PC-9 (cell line): ENCODE measurements around the gene S100A14. TPM values are rescaled to one million over a fixed set of nuclear protein-coding genes. Genes with fewer than 3 reads are reported as not detected.
A peak's percentile ranks its signal among the peaks of the same experiment; 100 is the strongest.

ENCODE experiments used
- BruUV-seq: library from RNA; stranded (reverse); fragments of 400-500 nt; replicated peaks from 2 replicates; lab custom pipeline; 2021; lab: Mats Ljungman, UMichigan
- CTCF ChIA-PET: fragments of 300-600 bp; sonication (Branson Sonifier 250); formaldehyde crosslinking; loops from one replicate; lab custom pipeline; 2022; ENCODE audit warnings: antibody characterized with exemption; lab: Charles Lee
- POLR2A ChIA-PET: fragments of 300-600 bp; sonication (Branson Sonifier 250); formaldehyde crosslinking; loops from one replicate; lab custom pipeline; 2022; ENCODE audit warnings: antibody characterized with exemption; ENCODE audit not compliant: unreplicated experiment; lab: Charles Lee
- DNase-seq, 2 experiments: peaks; one replicate each; pipeline versions ENCODE4 v3.0.0 to v3.0.0-alpha.2; 2015 to 2022; ENCODE audit warnings: mixed read lengths in 1 of 2
- H2AFZ ChIP-seq: fragments of 200-600 bp; sonication (generic); 2 replicates; pipeline ENCODE4 v1.8.1; 2017; ENCODE audit warnings: antibody characterized with exemption
- H3F3A ChIP-seq: fragments of 200-600 bp; sonication (generic); 2 replicates; pipeline ENCODE4 v1.8.1; 2017; ENCODE audit warnings: antibody characterized with exemption, mild to moderate bottlenecking, low read depth; ENCODE audit not compliant: insufficient read depth
- H3K27ac ChIP-seq: fragments of 200-600 bp; sonication (generic); 2 replicates; pipeline ENCODE4 v1.6.1; 2016; ENCODE audit warnings: mixed run types
- H3K27me3 ChIP-seq: fragments of 200-600 bp; sonication (generic); 2 replicates; pipeline ENCODE4 v1.6.1; 2016; ENCODE audit warnings: low read depth, mixed run types; ENCODE audit not compliant: insufficient read depth
- H3K36me3 ChIP-seq: fragments of 200-600 bp; sonication (generic); 2 replicates; pipeline ENCODE4 v1.6.1; 2016; ENCODE audit warnings: low read depth, mixed run types
- H3K4me1 ChIP-seq: fragments of 200-600 bp; sonication (generic); replicated peaks from 2 replicates; pipeline ENCODE4 v1.6.1; 2016; ENCODE audit warnings: mixed run types; ENCODE audit not compliant: insufficient read depth
- H3K4me2 ChIP-seq: fragments of 200-600 bp; sonication (generic); 2 replicates; pipeline ENCODE4 v1.6.1; 2017; ENCODE audit warnings: mixed run types
- H3K4me3 ChIP-seq: fragments of 200-600 bp; sonication (generic); 2 replicates; pipeline ENCODE4 v1.6.1; 2016; ENCODE audit warnings: mixed run types
- H3K79me2 ChIP-seq: fragments of 200-600 bp; sonication (generic); 2 replicates; pipeline ENCODE4 v1.6.1; 2017; ENCODE audit warnings: low read depth, mixed run types
- H3K9me2 ChIP-seq: fragments of 200-600 bp; sonication (generic); 2 replicates; pipeline ENCODE4 v1.8.1; 2017; ENCODE audit warnings: mild to moderate bottlenecking; ENCODE audit not compliant: insufficient read depth
- H3K9me3 ChIP-seq: fragments of 200-600 bp; sonication (generic); 2 replicates; pipeline ENCODE4 v1.8.1; 2016; ENCODE audit warnings: low read depth; ENCODE audit not compliant: insufficient read depth
- H4K20me1 ChIP-seq: fragments of 200-600 bp; sonication (generic); 2 replicates; pipeline ENCODE4 v1.8.1; 2017; ENCODE audit not compliant: insufficient read depth
- EZH2 ChIP-seq: fragments of 200-600 bp; sonication (generic); IDR thresholded peaks from 2 replicates; pipeline ENCODE4 v1.8.0; 2017; ENCODE audit warnings: antibody characterized with exemption, low read depth
- intact Hi-C: fragments of 100-400 bp; cut with micrococcal nuclease; formaldehyde crosslinking; loops from one replicate; pipeline ENCODE4 v1.10.0; 2022; ENCODE audit not compliant: unreplicated experiment
- total RNA-seq: library from RNA; stranded (reverse); gene quantifications from 2 replicates; pipeline ENCODE4 v1.2.3, GENCODE V29; 2021
- TF ChIP-seq, protein P1 (sequence below): fragments of 200-600 bp; sonication (generic); conservative IDR thresholded peaks from 2 replicates; pipeline ENCODE4 v1.6.1; 2017; ENCODE audit warnings: mixed run types, antibody characterized with exemption, mild to moderate bottlenecking, moderate library complexity

The S100A14 gene
- total RNA-seq, 1 experiment from 2014 or later: 411 TPM

DNA sequence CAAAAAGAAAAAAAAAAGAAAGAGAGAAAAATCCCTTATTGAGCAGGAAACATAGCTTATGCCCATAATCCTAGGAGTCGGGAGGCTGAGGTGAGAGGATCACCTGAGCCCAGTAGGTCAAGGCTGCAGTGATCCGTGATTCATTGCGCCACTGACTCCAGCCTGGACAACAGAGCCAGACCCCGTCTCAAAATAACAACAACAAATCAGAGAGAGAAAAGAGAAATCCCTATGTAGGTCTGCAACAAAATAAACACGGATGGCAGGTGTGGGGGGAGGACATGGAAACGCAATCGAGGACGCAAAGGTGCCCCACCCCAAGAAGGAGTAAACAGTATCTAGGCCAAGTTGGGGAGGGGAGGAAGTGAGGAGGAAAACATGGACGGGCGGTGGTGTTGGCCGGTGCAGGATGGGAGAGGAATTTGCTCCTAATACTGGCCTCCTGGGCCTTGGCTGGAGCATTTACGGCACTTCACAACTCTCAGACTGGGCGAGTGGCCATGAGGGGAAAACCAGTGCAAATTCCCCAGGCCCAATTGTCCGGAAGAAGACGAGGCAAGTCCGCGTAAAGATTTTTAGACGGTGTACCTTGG is 17.1 kb upstream of the S100A14 start:
- Histone ChIP-seq H3K36me3 (peaks cover 21% of the 10 kb centered on the region), H3F3A (peaks cover 21% of the 10 kb centered on the region), H2AFZ (no peak overlapping the region), H3K79me2 (peaks cover 43% of the 10 kb centered on the region), H3K4me1 (peaks cover 20% of the 10 kb centered on the region), H3K9me3 (no peaks in the 10 kb centered on the region), H3K4me3 (peak overlapping the region; percentile 96; the same call in 1 of the 2 replicates), H3K4me2 (peak overlapping the region; percentile 80), H4K20me1 (peaks cover 12% of the 10 kb centered on the region), H3K27me3 (no peaks in the 10 kb centered on the region), H3K27ac (peak overlapping the region; percentile 100), H3K9me2 (no peaks in the 10 kb centered on the region)
- POLR2A ChIA-PET: interaction anchor here (0.6 to 2.1 kb wide), 13 partner anchors 15 to 1647 kb away, joined by 3 to 48 read pairs (median 6); partner anchors contain the start of genes S100A14, S100A16 and S100A4
- TF ChIP-seq EZH2: no peak
- TF ChIP-seq, protein P1, sequence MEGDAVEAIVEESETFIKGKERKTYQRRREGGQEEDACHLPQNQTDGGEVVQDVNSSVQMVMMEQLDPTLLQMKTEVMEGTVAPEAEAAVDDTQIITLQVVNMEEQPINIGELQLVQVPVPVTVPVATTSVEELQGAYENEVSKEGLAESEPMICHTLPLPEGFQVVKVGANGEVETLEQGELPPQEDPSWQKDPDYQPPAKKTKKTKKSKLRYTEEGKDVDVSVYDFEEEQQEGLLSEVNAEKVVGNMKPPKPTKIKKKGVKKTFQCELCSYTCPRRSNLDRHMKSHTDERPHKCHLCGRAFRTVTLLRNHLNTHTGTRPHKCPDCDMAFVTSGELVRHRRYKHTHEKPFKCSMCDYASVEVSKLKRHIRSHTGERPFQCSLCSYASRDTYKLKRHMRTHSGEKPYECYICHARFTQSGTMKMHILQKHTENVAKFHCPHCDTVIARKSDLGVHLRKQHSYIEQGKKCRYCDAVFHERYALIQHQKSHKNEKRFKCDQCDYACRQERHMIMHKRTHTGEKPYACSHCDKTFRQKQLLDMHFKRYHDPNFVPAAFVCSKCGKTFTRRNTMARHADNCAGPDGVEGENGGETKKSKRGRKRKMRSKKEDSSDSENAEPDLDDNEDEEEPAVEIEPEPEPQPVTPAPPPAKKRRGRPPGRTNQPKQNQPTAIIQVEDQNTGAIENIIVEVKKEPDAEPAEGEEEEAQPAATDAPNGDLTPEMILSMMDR: no peak
- no peak for DNase-seq
- intact Hi-C loops: loop anchor here (1.0 kb wide), 1 partner anchor 20 kb away; the partner anchor contains the start of gene S100A16
- BruUV-seq: no TSS peak
- CTCF ChIA-PET: no interaction called here

DNA sequence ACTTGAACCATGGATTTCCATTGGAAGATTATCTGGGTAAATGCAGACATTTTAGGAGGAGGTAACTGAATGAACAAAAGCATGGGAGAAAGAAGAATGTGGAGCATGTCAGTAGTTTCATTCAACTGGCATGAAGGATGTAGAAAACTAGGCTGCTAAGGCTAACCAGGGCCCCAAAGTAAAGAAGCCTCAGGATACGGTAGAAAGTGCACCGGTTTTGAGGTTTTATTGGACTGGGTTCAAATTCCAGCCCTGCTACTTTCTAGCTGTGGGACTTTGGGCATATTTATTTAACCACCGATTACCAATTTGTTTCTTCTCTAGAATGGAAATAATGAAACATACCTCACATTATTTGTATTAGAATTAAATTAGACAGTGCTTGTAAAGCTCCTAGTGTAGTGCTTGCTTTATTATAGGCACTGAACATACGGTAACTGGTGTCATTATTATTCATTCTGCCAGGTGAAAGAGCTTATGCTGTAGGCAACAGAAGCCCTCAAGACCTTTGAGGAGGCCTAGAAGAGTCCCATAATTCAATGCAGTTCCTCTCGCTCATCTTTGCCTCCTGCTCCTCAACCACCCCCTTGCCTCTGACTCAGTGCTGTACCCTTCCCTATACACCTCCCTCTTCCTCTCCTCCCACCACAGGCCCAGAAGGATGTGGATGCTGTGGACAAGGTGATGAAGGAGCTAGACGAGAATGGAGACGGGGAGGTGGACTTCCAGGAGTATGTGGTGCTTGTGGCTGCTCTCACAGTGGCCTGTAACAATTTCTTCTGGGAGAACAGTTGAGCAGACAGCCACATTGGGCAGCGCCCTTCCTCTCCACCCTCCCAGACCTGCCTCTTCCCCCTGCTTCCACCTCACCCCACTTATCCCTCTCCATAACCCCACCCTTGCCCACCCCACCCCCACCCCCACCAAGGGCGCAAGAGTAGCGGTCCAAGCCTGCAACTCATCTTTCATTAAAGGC is 15.2 kb upstream of the S100A14 start:
- no peaks in the 10 kb centered on the region for H3K27me3 ChIP-seq
- CTCF ChIA-PET: no interaction called here
- POLR2A ChIA-PET: no interaction called here
- H3K4me3 ChIP-seq: no peak overlapping the region
- H3K36me3 ChIP-seq: peaks cover 3% of the 10 kb centered on the region
- H3K9me2 ChIP-seq: no peaks in the 10 kb centered on the region
- H3K4me1 ChIP-seq: peaks cover 26% of the 10 kb centered on the region
- no peak overlapping the region for H3K4me2 ChIP-seq
- H3F3A ChIP-seq: peaks cover 18% of the 10 kb centered on the region
- H3K27ac ChIP-seq: no peak overlapping the region
- no peak for DNase-seq
- H3K79me2 ChIP-seq: peaks cover 29% of the 10 kb centered on the region
- TF ChIP-seq EZH2: no peak
- TF ChIP-seq, protein P1: no peak
- no TSS peak for BruUV-seq
- intact Hi-C loops: no loop called here
- H3K9me3 ChIP-seq: no peaks in the 10 kb centered on the region
- H4K20me1 ChIP-seq: peaks cover 4% of the 10 kb centered on the region; the same call in 1 of the 2 replicates
- no peak overlapping the region for H2AFZ ChIP-seq

DNA sequence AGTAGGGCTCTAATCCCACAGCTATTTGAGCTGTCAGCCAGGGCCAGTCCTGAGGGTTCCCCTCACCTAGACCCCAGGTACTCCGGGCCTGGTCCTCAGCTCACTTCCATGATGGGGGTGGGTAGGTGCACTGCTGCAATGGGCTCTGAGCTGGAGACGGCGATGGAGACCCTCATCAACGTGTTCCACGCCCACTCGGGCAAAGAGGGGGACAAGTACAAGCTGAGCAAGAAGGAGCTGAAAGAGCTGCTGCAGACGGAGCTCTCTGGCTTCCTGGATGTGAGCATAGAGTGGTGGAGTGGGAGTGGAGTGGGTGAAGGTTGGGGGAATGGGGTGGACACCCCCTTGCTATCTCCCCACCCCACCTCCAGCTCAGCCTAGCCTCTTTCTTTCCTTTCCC is 14.3 kb upstream of the S100A14 start:
- TF ChIP-seq, protein P1: no peak
- TF ChIP-seq EZH2: no peak
- Histone ChIP-seq H3K9me3 (no peaks in the 10 kb centered on the region), H3K4me2 (no peak overlapping the region), H4K20me1 (peaks cover 2% of the 10 kb centered on the region; the same call in 1 of the 2 replicates), H3K79me2 (peaks cover 29% of the 10 kb centered on the region), H3K36me3 (no peaks in the 10 kb centered on the region; the same call in 1 of the 2 replicates), H3K27ac (no peak overlapping the region), H3K4me3 (no peak overlapping the region), H2AFZ (no peak overlapping the region), H3K9me2 (no peaks in the 10 kb centered on the region), H3K27me3 (no peaks in the 10 kb centered on the region), H3K4me1 (peaks cover 26% of the 10 kb centered on the region), H3F3A (peaks cover 21% of the 10 kb centered on the region)
- POLR2A ChIA-PET: no interaction called here
- CTCF ChIA-PET: no interaction called here
- DNase-seq: no peak
- intact Hi-C loops: no loop called here
- BruUV-seq: no TSS peak
